Peyer's patch (tissue), 4 donors: Measurements from ENCODE around the gene PSEN1. TPM values are rescaled to one million over a fixed set of nuclear protein-coding genes. Genes with fewer than 3 reads are reported as not detected.

Experiments used
- DNase-seq, 3 donors: peaks; one replicate each; pipeline ENCODE4 v3.0.0-alpha.2; 2017 to 2019
- H3K27ac ChIP-seq, 4 donors: fragments of 200-600 bp; sonication (generic); one replicate each; pipeline ENCODE4 v1.5.1; 2016 to 2019
- H3K27me3 ChIP-seq, 2 donors: fragments of 200-600 bp; sonication (generic); one replicate each; pipeline ENCODE4 v1.5.1; 2019
- H3K36me3 ChIP-seq, 3 donors: fragments of 200-600 bp; sonication (generic); one replicate each; pipeline ENCODE4 v1.5.1; 2016 to 2019
- H3K4me1 ChIP-seq, 4 donors: fragments of 200-600 bp; sonication (generic); one replicate each; pipeline ENCODE4 v1.5.1; 2016 to 2019
- H3K4me3 ChIP-seq, 4 donors: fragments of 200-600 bp; sonication (generic); 1 replicate in 3 of 4; 2 replicates in 1 of 4; pipeline ENCODE4 v1.5.1; 2016 to 2019; ENCODE audit warnings: mild to moderate bottlenecking in 1 of 4
- H3K9me3 ChIP-seq, 4 donors: fragments of 200-600 bp; sonication (generic); one replicate each; pipeline ENCODE4 v1.5.1; 2016 to 2019; ENCODE audit warnings: mild to moderate bottlenecking in 1 of 4
- POLR2A ChIP-seq, 2 donors: fragments of 450-650 bp; IDR thresholded peaks; one replicate each; pipeline ENCODE4 v1.5.1; 2017; ENCODE audit warnings: antibody characterized with exemption in 2 of 2, mild to moderate bottlenecking in 2 of 2, moderate library complexity in 2 of 2
- total RNA-seq, 4 donors: library from RNA; depleted of rRNA; stranded (reverse); fragments of >200 nt; gene quantifications; one replicate each; pipeline ENCODE4 v1.1.0, GENCODE V29; 2016
- TF ChIP-seq, protein P1 (sequence below), 6 experiments: fragments of 450-650 bp in 4 of 6; fragments of 200-600 bp in 2 of 6; sonication (generic) in 1 of 6; IDR thresholded peaks; one replicate each; pipeline ENCODE4 v1.5.1; 2017 to 2019; ENCODE audit warnings: antibody characterized with exemption in 6 of 6, mild to moderate bottlenecking in 3 of 6, moderate library complexity in 1 of 6

PSEN1 gene
- total RNA-seq: 100 to 1,000 TPM in 2 of 4 donors, 10 to 100 TPM in 2; 32.2 to 118 (median 100) TPM

DNA sequence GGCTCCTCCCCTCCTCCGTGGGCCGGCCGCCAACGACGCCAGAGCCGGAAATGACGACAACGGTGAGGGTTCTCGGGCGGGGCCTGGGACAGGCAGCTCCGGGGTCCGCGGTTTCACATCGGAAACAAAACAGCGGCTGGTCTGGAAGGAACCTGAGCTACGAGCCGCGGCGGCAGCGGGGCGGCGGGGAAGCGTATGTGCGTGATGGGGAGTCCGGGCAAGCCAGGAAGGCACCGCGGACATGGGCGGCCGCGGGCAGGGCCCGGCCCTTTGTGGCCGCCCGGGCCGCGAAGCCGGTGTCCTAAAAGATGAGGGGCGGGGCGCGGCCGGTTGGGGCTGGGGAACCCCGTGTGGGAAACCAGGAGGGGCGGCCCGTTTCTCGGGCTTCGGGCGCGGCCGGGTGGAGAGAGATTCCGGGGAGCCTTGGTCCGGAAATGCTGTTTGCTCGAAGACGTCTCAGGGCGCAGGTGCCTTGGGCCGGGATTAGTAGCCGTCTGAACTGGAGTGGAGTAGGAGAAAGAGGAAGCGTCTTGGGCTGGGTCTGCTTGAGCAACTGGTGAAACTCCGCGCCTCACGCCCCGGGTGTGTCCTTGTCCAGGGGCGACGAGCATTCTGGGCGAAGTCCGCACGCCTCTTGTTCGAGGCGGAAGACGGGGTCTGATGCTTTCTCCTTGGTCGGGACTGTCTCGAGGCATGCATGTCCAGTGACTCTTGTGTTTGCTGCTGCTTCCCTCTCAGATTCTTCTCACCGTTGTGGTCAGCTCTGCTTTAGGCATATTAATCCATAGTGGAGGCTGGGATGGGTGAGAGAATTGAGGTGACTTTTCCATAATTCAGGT lies at the start of gene PSEN1:
Gene PSEN1, plus strand, starts transcription at position 121 of the 839 bp plus-strand sequence. CDS start 11,513 bp downstream, outside the sequence.
- Histone ChIP-seq H3K36me3 (no peaks in the 10 kb centered on the region), H3K4me3 (peak within 1 kb of the TSS; percentile 78 to 91 (median 88)), H3K27ac (peak within 1 kb of the TSS; percentile 96 to 100 (median 99)), H3K9me3 (no peaks in the 10 kb centered on the region), H3K4me1 (peaks cover 0 to 18% (median 8%) of the 10 kb centered on the region in 4 donors), H3K27me3 (no peaks in the 10 kb centered on the region)
- TF ChIP-seq, protein P1, sequence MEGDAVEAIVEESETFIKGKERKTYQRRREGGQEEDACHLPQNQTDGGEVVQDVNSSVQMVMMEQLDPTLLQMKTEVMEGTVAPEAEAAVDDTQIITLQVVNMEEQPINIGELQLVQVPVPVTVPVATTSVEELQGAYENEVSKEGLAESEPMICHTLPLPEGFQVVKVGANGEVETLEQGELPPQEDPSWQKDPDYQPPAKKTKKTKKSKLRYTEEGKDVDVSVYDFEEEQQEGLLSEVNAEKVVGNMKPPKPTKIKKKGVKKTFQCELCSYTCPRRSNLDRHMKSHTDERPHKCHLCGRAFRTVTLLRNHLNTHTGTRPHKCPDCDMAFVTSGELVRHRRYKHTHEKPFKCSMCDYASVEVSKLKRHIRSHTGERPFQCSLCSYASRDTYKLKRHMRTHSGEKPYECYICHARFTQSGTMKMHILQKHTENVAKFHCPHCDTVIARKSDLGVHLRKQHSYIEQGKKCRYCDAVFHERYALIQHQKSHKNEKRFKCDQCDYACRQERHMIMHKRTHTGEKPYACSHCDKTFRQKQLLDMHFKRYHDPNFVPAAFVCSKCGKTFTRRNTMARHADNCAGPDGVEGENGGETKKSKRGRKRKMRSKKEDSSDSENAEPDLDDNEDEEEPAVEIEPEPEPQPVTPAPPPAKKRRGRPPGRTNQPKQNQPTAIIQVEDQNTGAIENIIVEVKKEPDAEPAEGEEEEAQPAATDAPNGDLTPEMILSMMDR (IDR thresholded peaks at IDR 0.05): no peak
- peak; percentile 82 to 94 for TF ChIP-seq POLR2A (IDR thresholded peaks at IDR 0.05)
- DNase-seq: peak; percentile 99

DNA sequence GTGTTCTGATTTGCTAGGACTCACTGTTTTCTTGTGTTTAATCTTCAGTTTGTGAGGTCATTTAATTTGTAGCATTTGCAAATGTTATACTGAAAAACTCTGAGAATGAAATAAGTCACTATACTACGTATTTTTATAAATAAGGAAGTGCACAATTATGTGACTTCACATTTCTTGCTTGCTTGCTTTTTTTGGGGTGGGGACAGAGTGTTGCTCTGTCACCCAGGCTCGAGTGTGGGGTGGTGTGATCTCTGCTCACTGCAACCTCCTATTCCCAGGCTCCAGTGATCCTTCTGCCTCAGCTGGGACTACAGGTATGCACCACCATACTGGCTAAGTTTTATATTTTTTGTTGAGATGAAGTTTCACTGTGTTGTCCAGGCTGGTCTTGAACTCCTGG lies 45.3 kb upstream of the PSEN1 start:
- TF ChIP-seq, protein P1 (IDR thresholded peaks at IDR 0.05): no peak
- TF ChIP-seq POLR2A (IDR thresholded peaks at IDR 0.05): no peak
- Histone ChIP-seq H3K36me3 (peaks cover 0 to 75% (median 0%) of the 10 kb centered on the region in 3 donors), H3K9me3 (no peaks in the 10 kb centered on the region), H3K4me3 (no peak overlapping the region), H3K27me3 (no peaks in the 10 kb centered on the region), H3K27ac (no peak overlapping the region), H3K4me1 (no peaks in the 10 kb centered on the region)
- no peak for DNase-seq

DNA sequence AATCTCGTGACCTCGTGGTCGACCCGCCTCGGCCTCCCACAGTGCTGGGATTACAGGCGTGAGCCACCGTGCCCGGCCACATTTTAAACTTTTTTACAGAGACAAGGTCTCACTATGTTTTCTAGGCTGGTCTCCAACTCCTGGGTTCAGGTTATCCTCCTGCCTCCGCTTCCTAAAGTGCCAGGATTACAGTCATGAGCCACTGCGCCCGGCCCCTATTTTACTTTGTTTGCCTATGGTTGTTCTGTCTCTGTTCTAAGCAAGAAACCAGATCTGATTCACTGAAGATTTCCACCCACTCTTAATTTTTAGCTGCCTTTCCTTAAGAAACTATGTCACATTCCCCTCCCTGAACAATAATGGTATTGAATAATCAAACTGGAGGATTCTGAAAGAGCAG lies 38.9 kb upstream of the PSEN1 start:
- H3K4me1 ChIP-seq: no peaks in the 10 kb centered on the region
- H3K36me3 ChIP-seq: peaks cover 0 to 74% (median 0%) of the 10 kb centered on the region in 3 donors
- no peak overlapping the region for H3K4me3 ChIP-seq

DNA sequence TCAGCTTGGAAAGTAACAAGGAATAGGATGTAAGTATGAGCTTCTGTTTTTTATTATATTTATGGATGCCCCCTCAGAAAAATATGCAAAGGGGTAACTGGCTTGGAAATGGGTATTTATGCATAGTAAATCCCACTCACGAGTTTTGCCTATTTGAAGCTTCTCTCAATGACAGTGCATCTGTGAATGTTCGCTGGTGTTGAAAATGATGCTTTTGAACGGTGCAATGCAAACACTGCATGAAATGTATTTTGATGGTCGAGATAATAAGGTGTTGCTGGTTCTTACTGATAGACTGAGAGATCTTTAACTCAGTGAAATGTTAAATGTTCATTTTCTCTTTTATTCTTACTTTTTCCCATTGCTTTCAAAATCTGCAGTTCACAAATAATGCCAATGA lies 36.0 kb upstream of the PSEN1 start:
- Histone ChIP-seq H3K27me3 (no peaks in the 10 kb centered on the region), H3K36me3 (peaks cover 0 to 82% (median 0%) of the 10 kb centered on the region in 3 donors), H3K9me3 (no peaks in the 10 kb centered on the region), H3K27ac (no peak overlapping the region), H3K4me1 (no peaks in the 10 kb centered on the region), H3K4me3 (no peak overlapping the region)
- DNase-seq: no peak
- TF ChIP-seq, protein P1 (IDR thresholded peaks at IDR 0.05): no peak

More for the DNA sequence above, 38.9 kb upstream of the PSEN1 start:
- no peak for DNase-seq
- no peaks in the 10 kb centered on the region for H3K9me3 ChIP-seq
- H3K27me3 ChIP-seq: no peaks in the 10 kb centered on the region
- TF ChIP-seq POLR2A (IDR thresholded peaks at IDR 0.05): no peak
- TF ChIP-seq, protein P1 (IDR thresholded peaks at IDR 0.05): no peak
- no peak overlapping the region for H3K27ac ChIP-seq

DNA sequence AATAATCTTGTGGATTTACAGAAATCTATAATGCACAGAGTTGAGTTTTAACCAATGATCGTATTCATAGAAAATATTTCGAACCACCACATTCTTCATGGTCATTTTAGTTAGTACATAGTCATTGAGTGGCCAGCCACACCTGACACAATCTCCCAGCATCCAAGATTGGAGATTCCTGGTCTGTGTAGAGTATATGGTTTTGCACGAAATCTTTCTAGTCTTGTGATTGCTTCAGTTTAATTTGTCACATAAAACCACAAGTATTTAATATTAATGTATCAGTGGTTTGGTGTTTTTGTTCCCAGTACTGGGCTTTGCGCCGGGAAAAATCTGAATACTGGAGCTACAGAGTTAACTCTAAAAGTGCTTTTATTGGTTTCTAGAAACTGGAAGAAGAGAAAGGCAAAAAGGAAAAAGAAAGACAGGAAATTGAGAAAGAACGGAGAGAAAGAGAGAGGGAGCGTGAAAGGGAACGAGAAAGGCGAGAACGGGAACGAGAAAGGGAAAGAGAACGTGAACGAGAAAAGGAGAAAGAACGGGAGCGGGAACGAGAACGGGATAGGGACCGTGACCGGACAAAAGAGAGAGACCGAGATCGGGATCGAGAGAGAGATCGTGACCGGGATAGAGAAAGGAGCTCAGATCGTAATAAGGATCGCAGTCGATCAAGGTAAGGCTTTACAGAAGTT lies 33.4 kb upstream of the PSEN1 start:
- DNase-seq: no peak
- Histone ChIP-seq H3K27me3 (no peaks in the 10 kb centered on the region), H3K4me3 (no peak overlapping the region), H3K27ac (no peak overlapping the region), H3K36me3 (peaks cover 0 to 94% (median 0%) of the 10 kb centered on the region in 3 donors), H3K9me3 (no peaks in the 10 kb centered on the region), H3K4me1 (no peaks in the 10 kb centered on the region)
- TF ChIP-seq, protein P1 (IDR thresholded peaks at IDR 0.05): no peak
- TF ChIP-seq POLR2A (IDR thresholded peaks at IDR 0.05): no peak
